Measurements from ENCODE around the gene RASAL1.

RASAL1 gene

DNA sequence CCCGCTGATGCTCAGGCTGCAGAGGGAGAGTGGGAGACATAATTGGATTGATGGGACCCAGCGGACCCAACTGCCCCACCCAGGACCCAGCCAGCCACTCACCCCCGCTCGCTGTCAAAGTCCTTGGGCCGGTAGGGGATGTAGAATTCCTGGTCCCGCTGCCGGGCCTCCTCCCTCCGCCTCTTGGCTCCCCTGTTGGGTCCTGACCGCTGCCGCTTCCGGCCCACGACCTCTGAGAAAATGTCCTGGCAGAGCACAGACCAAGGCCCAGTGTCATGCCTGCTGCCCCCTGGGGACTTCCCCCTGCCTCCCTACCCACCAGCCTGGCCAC, 27.4 kb upstream of the RASAL1 start:
- in situ Hi-C loops (cut with HindIII; ENCODE audit: low sequenced_read_pairs): no loop called here
- TF ChIP-seq, protein P1, sequence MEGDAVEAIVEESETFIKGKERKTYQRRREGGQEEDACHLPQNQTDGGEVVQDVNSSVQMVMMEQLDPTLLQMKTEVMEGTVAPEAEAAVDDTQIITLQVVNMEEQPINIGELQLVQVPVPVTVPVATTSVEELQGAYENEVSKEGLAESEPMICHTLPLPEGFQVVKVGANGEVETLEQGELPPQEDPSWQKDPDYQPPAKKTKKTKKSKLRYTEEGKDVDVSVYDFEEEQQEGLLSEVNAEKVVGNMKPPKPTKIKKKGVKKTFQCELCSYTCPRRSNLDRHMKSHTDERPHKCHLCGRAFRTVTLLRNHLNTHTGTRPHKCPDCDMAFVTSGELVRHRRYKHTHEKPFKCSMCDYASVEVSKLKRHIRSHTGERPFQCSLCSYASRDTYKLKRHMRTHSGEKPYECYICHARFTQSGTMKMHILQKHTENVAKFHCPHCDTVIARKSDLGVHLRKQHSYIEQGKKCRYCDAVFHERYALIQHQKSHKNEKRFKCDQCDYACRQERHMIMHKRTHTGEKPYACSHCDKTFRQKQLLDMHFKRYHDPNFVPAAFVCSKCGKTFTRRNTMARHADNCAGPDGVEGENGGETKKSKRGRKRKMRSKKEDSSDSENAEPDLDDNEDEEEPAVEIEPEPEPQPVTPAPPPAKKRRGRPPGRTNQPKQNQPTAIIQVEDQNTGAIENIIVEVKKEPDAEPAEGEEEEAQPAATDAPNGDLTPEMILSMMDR (IDR thresholded peaks at IDR 0.05; ENCODE audit: low read depth, low read length): no peak
- no peak for DNase-seq (ENCODE audit: low read depth, low spot score)
- no peak overlapping the region for H3K4me3 ChIP-seq (ENCODE audit: low read depth, low read length)

DNA sequence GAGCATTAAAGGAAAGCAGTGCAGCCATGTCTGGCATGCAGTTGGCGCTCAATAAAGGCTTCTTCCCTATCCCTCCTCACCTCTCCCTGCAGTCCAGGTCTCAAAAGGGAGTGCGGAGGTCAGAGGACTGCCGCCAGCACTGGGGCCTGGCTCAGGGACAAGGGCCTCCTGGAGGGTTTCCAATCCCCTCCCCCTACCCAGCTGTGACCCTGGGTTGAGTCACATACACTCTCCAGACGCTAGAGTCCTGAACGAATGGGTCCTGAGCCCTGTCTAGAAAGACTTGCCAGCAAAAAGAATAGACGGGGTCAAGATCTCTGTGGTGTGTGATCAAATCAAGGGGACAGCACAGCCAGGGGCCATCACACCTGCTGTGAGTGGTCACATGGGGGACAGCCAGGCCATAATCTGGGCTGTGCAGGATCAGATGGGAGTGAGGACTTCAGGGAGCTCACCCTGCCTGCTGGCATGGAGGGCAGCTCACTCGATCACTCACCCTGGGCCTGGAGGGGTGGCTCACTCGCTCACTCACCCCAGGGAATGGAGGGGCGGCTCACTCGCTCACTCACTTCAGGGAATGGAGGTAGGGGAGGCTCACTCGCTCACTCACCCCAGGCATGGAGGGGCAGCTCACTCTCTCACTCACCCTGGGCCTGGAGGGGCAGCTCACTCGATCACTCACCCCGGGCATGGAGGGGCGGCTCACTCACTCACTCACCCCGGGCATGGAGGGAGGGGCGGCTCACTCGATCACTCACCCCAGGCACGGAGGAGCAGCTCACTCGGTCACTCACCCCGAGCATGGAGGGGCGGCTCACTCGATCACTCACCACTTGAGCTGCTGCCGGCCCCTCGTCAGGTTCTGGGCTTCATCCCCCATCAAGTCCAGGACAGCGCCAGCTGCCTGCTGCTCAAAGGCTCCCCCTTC, 26.8 kb upstream of the RASAL1 start:
- in situ Hi-C loops (cut with HindIII; ENCODE audit: low sequenced_read_pairs): no loop called here
- H3K4me3 ChIP-seq (ENCODE audit: low read depth, low read length): no peak overlapping the region
- TF ChIP-seq, protein P1 (IDR thresholded peaks at IDR 0.05; ENCODE audit: low read depth, low read length): no peak
- DNase-seq (ENCODE audit: low read depth, low spot score): peak; percentile 52

DNA sequence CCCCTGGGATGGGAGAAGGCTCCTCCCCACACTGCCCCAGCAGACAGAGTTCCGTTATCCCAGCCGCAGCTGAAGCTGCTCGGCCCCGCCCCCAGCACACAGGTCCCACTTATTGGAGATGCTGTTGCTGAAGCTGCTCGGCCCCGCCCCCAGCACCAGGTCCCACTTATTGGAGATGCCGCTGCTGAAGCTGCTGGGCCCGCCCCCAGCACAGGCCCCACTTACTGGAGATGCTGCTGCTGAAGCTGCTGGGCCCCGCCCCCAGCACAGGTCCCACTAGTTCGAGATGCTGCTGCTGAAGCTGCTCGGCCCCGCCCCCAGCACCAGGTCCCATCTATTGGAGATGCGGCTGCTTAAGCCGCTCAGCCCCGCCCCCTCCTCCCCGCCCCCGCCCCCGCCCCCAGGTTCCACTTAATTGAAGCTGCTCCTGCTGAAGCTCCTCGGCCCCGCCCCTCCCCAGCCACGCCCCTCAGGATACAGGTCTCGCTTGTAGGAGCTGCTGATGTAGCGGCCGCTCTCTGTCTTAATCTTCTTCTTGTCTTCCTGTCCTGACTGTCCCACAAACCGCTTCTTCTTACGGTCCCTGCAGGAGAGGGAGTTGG, 26.0 kb upstream of the RASAL1 start:
- H3K4me3 ChIP-seq (ENCODE audit: low read depth, low read length): no peak overlapping the region
- in situ Hi-C loops (cut with HindIII; ENCODE audit: low sequenced_read_pairs): no loop called here
- TF ChIP-seq, protein P1 (IDR thresholded peaks at IDR 0.05; ENCODE audit: low read depth, low read length): no peak
- DNase-seq (ENCODE audit: low read depth, low spot score): peak; percentile 10

DNA sequence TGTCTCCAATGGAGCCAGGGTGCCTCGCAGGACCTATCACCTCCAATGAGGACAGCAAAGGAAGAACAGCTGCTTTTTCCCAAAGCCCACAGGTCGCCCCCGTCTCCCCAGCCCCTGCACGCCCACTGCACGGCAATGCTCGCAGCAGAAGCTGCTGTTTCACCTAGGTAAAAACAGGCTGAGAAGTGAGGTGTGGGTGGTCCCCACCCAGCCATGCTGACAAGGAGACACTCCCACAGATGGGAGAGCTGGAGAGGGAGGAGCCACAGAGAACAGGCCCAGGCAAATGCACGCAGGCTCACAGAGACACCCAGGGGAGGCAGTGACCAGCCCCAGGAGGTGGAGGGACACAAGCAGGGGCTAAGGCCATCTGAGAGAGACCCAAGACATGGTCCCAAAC, 24.4 kb upstream of the RASAL1 start:
- in situ Hi-C loops (cut with HindIII; ENCODE audit: low sequenced_read_pairs): no loop called here
- no peak overlapping the region for H3K4me3 ChIP-seq (ENCODE audit: low read depth, low read length)
- TF ChIP-seq, protein P1 (IDR thresholded peaks at IDR 0.05; ENCODE audit: low read depth, low read length): no peak
- no peak for DNase-seq (ENCODE audit: low read depth, low spot score)

DNA sequence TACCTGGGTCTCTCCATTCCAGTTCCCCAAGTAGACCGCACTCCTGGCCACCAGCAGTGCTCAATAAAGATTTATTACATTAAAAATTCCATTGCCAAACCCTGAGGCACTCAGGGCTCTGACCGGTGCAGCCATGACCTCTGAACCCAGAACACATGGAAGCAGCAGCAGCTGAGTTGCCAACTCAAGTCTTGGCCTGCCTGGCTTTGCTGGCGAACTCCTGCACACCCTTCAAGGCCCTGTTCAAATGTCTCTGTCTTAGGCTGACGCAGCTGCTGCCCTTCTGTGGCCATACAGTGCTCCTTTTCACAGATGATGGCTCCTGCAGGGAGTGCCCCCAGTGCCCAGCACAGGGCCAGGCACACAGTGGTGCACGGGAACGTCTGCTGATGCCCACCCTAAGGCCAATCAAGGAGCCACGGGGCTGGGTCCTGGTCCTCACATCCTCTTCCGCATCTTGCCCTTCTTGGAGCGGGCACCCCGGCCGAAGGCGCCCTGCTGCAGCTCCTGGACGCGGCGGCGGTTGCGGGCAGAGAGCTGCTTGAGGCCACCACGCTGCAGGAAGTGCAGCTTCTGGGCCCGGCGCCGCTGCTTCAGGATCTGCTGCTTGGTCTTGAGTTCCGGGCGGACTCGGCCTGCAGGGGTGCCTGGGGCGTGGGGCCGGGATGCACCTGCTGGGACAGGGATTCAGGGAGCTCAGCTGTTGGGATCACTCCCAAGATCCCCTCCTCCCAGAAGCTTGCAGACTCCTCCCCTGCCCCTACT, 23.1 kb upstream of the RASAL1 start:
- no peak for DNase-seq (ENCODE audit: low read depth, low spot score)
- in situ Hi-C loops (cut with HindIII; ENCODE audit: low sequenced_read_pairs): no loop called here
- TF ChIP-seq, protein P1 (IDR thresholded peaks at IDR 0.05; ENCODE audit: low read depth, low read length): no peak
- no peak overlapping the region for H3K4me3 ChIP-seq (ENCODE audit: low read depth, low read length)

DNA sequence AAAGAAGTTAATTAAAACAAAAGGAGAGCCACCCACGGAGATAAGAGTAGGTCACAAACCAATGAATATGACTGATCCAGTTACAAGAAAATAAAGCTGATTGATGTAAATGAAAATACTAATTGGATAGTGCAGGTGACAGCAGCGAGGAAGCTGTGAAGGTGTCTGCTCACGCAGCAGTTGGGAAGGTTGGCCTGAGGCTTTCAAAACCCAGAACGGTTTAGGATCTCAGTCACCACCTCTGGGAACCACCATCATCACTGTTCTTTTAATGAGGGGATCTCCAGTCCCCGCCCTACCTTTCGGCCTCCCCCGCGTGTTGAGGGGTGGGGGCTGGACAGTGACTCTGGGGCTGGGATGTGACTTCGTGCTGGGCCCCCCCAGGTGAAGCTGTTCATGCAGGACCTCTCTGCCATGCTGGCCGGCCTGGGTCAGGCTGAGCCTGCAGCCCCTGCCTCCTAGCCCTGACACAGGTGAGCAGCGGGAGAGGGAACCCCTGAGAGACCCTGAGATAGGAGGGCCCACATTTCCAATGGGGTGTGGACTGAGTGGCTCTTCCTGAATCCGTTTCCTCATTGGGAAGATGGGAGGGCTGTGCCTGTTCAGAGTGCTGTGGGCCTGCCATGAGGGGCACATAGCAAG, 21.8 kb upstream of the RASAL1 start:
- no peak for DNase-seq (ENCODE audit: low read depth, low spot score)
- no peak overlapping the region for H3K4me3 ChIP-seq (ENCODE audit: low read depth, low read length)
- TF ChIP-seq, protein P1 (IDR thresholded peaks at IDR 0.05; ENCODE audit: low read depth, low read length): no peak
- in situ Hi-C loops (cut with HindIII; ENCODE audit: low sequenced_read_pairs): no loop called here

All from astrocyte of the spinal cord (primary cell).